GM23248 (cell line): ENCODE results near the gene C10orf90. TPM values are rescaled to one million over a fixed set of nuclear protein-coding genes. Genes with fewer than 3 reads are reported as not detected.

ENCODE experiments used
- DNase-seq: peaks from one replicate; pipeline ENCODE4 v3.0.0-alpha.2; 2015
- H2AFZ ChIP-seq: fragments of 200-600 bp; sonication (generic); 2 replicates; pipeline ENCODE4 v1.6.1; 2016; ENCODE audit warnings: antibody characterized with exemption
- H3F3A ChIP-seq: fragments of 200-600 bp; sonication (generic); 2 replicates; pipeline ENCODE4 v1.6.1; 2016; ENCODE audit warnings: mild to moderate bottlenecking, antibody characterized with exemption, mixed run types; ENCODE audit not compliant: insufficient read depth
- H3K27ac ChIP-seq: fragments of 200-600 bp; sonication (generic); 2 replicates; pipeline ENCODE4 v1.5.1; 2016; ENCODE audit warnings: mild to moderate bottlenecking
- H3K27me3 ChIP-seq: fragments of 200-600 bp; sonication (generic); replicated peaks from 2 replicates; pipeline ENCODE4 v1.6.1; 2016; ENCODE audit warnings: mild to moderate bottlenecking; ENCODE audit not compliant: insufficient read depth
- H3K36me3 ChIP-seq: fragments of 200-600 bp; sonication (generic); 2 replicates; pipeline ENCODE4 v1.6.1; 2016; ENCODE audit warnings: low read depth, mild to moderate bottlenecking
- H3K4me1 ChIP-seq: fragments of 200-600 bp; sonication (generic); 2 replicates; pipeline ENCODE4 v1.6.1; 2016; ENCODE audit warnings: mild to moderate bottlenecking; ENCODE audit not compliant: insufficient read depth
- H3K4me2 ChIP-seq: fragments of 200-600 bp; sonication (generic); one replicate; pipeline ENCODE4 v1.6.1; 2016; ENCODE audit warnings: mild to moderate bottlenecking; ENCODE audit not compliant: unreplicated experiment
- H3K4me3 ChIP-seq: fragments of 200-600 bp; sonication (generic); 2 replicates; pipeline ENCODE4 v1.5.1; 2016; ENCODE audit warnings: mild to moderate bottlenecking
- H3K79me2 ChIP-seq: fragments of 200-600 bp; sonication (generic); 2 replicates; pipeline ENCODE4 v1.6.1; 2016; ENCODE audit warnings: mild to moderate bottlenecking; ENCODE audit not compliant: insufficient read depth
- H3K9ac ChIP-seq: fragments of 200-600 bp; sonication (generic); 2 replicates; pipeline ENCODE4 v1.6.1; 2016; ENCODE audit warnings: mild to moderate bottlenecking
- H3K9me2 ChIP-seq: fragments of 200-600 bp; sonication (generic); 2 replicates; pipeline ENCODE4 v1.6.1; 2016; ENCODE audit warnings: mixed run types, mild to moderate bottlenecking, moderate library complexity; ENCODE audit not compliant: insufficient read depth
- H3K9me3 ChIP-seq: fragments of 200-600 bp; sonication (generic); one replicate; pipeline ENCODE4 v1.6.1; 2017; ENCODE audit warnings: low read depth
- H4K20me1 ChIP-seq: fragments of 200-600 bp; sonication (generic); 2 replicates; pipeline ENCODE4 v1.6.0; 2016; ENCODE audit not compliant: insufficient read depth
- EZH2 ChIP-seq: fragments of 200-600 bp; sonication (generic); IDR thresholded peaks from 2 replicates; pipeline ENCODE4 v1.6.1; 2018; ENCODE audit warnings: antibody characterized with exemption, mild to moderate bottlenecking; ENCODE audit not compliant: insufficient read depth, poor library complexity, severe bottlenecking
- EZH2phosphoT487 ChIP-seq: fragments of 200-600 bp; sonication (generic); IDR thresholded peaks from 2 replicates; pipeline ENCODE4 v1.6.1; 2018; ENCODE audit warnings: antibody characterized with exemption, moderate library complexity, mild to moderate bottlenecking, low read depth; ENCODE audit not compliant: insufficient read depth
- WGBS, 2 experiments: methylation state at CpG; one replicate each; pipeline ENCODE4 v1.1.6; 2015 to 2017; ENCODE audit warnings: low lambda C conversion rate in 2 of 2, low coverage in 1 of 2; ENCODE audit errors: missing lambda C conversion rate in 2 of 2; 5-methylcytosine and 5-hydroxymethylcytosine counted together
- in situ Hi-C: fragments of 300-500 bp; cut with MboI; formaldehyde crosslinking; loops from 2 replicates; pipeline ENCODE4 v1.15.0; 2020
- polyA plus RNA-seq: library from polyadenylated mRNA; unstranded; fragments of >200 nt; fragmentation: Nextera tagmentation; extraction: Ambion mirVana; gene quantifications from 2 replicates; pipeline ENCODE4 v1.2.1, GENCODE V29; 2016
- total RNA-seq: library from RNA; depleted of rRNA; stranded (reverse); fragments of >200 nt; shearing (Covaris generic); gene quantifications from 2 replicates; pipeline ENCODE4 v1.2.3, GENCODE V29; 2014

C10orf90 gene
- total and polyA plus RNA-seq, 2 experiments from 2014 or later, result 0.22 to 0.71 TPM

DNA sequence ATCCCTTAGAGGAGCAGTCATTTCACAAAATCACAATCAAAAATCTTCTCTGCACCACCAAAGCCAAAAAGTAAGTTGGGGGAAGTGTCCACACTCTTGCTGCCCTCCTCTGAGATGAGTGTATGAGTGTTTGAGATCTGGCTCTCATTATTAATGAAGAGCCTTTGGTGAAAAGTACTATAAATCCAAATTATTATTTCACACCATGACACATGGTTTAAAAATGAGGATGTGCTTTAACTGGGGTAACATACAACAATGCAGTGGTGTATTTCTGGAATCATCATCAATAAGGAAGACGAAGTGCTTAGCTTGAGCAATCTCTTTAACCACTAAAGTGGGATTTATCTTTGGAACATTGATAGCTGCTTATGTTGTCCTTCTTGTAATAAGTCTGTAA lies 168.1 kb downstream of the C10orf90 start:
- Histone ChIP-seq H3K79me2 (no peaks in the 10 kb centered on the region), H3K9me3 (no peaks in the 10 kb centered on the region), H3K27me3 (no peaks in the 10 kb centered on the region), H3K27ac (no peak overlapping the region), H3F3A (peaks cover 12% of the 10 kb centered on the region), H3K4me1 (peaks cover 41% of the 10 kb centered on the region), H2AFZ (no peak overlapping the region), H3K9ac (no peak overlapping the region), H3K36me3 (no peaks in the 10 kb centered on the region), H3K4me3 (no peak overlapping the region), H3K9me2 (no peaks in the 10 kb centered on the region), H3K4me2 (peak overlapping the region; percentile 19), H4K20me1 (no peaks in the 10 kb centered on the region)
- DNase-seq, result peak; percentile 52
- in situ Hi-C loops, result loop anchor here (10.0 kb wide), 1 partner anchor 518 kb away; no protein-coding TSS in a partner anchor
- TF ChIP-seq EZH2phosphoT487 (no peak), EZH2 (no peak)
- WGBS, 2 experiments, result 10 to 17% methylated on average over 1 of the region's 1 CpG

DNA sequence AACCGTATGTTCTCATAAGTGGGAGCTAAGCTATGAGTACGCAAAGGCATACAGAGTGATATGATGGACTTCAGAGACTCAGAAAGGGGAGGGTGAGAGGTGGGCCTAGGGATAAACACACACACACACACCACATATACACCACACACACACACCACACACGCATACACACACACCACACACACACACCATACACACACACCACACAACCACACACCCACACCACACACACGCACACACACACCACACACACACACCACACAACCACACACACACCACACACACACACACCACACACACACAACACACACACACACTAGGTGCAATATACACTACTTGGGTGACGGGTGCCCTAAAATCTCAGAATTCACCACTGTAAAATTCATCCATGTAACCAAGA lies 168.7 kb downstream of the C10orf90 start:
- no peak overlapping the region for H3K27ac ChIP-seq

DNA sequence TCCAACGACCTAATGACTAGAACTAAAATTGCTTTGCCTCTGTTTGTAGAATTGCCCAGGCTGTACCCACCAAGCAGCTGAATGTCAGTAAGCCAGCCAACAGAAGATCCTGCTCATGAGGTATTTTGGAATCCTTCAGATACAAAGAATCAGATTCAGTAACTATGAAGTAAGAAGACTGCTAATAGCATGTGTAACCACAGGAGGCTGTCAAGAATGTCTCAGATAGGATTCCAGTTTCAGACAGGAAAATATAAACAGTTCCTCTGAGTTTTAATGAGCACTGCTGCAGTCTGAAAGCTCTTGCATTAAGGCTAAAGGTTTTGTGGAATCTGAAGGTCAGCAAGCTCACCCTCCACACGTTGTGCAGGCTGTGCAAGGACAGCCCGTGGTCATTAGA lies 169.6 kb downstream of the C10orf90 start:
- H3K9ac ChIP-seq, result no peak overlapping the region
- TF ChIP-seq EZH2, result no peak
- TF ChIP-seq EZH2phosphoT487, result no peak
- H3K9me2 ChIP-seq, result no peaks in the 10 kb centered on the region
- no peaks in the 10 kb centered on the region for H3K9me3 ChIP-seq
- no peak overlapping the region for H3K4me3 ChIP-seq
- H3F3A ChIP-seq, result peaks cover 12% of the 10 kb centered on the region
- H3K4me1 ChIP-seq, result peaks cover 41% of the 10 kb centered on the region
- DNase-seq, result peak; percentile 61
- no peak overlapping the region for H3K27ac ChIP-seq
- H4K20me1 ChIP-seq, result no peaks in the 10 kb centered on the region
- no peaks in the 10 kb centered on the region for H3K79me2 ChIP-seq
- peak overlapping the region; percentile 15 for H3K4me2 ChIP-seq
- 36 to 48% methylated on average over 3 of the region's 3 CpGs for WGBS, 2 experiments
- in situ Hi-C loops, result loop anchor here (10.0 kb wide), 1 partner anchor 516 kb away; no protein-coding TSS in a partner anchor
- no peaks in the 10 kb centered on the region for H3K27me3 ChIP-seq
- no peak overlapping the region for H2AFZ ChIP-seq
- H3K36me3 ChIP-seq, result no peaks in the 10 kb centered on the region

More for the DNA sequence above, 168.7 kb downstream of the C10orf90 start:
- H3K79me2 ChIP-seq, result no peaks in the 10 kb centered on the region
- H3K9me2 ChIP-seq, result no peaks in the 10 kb centered on the region
- peaks cover 41% of the 10 kb centered on the region for H3K4me1 ChIP-seq
- no peak overlapping the region for H3K4me2 ChIP-seq
- no peaks in the 10 kb centered on the region for H4K20me1 ChIP-seq
- no peak overlapping the region for H3K9ac ChIP-seq
- no peak for TF ChIP-seq EZH2phosphoT487
- no peak for TF ChIP-seq EZH2
- DNase-seq, result no peak
- 96 to 99% methylated on average over 4 to 5 of the region's 5 CpGs for WGBS, 2 experiments
- no peaks in the 10 kb centered on the region for H3K9me3 ChIP-seq
- H3F3A ChIP-seq, result peaks cover 12% of the 10 kb centered on the region
- H2AFZ ChIP-seq, result no peak overlapping the region
- no peaks in the 10 kb centered on the region for H3K36me3 ChIP-seq
- H3K27me3 ChIP-seq, result no peaks in the 10 kb centered on the region
- in situ Hi-C loops, result loop anchor here (10.0 kb wide), 1 partner anchor 517 kb away; no protein-coding TSS in a partner anchor
- H3K4me3 ChIP-seq, result no peak overlapping the region

DNA sequence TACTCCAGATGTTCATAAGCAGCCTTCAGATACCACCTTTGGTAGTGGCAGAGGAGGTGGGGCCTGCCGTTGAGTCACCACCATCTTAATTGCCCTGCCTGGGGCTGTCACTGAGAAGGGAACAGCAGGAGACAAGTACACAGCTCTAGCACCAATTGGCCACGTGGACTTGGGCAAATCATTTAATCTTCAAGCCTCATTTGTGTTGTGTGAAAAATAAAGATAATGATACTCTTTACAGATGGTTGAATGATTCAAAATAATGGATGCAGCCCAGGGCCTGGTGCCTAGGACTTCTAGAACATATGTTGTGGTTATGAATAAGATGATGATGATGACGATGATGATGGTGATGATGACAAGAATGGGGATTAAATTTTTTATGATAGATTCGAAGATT lies 170.3 kb downstream of the C10orf90 start:
- DNase-seq, result no peak
- Histone ChIP-seq H3K36me3 (no peaks in the 10 kb centered on the region), H3K27ac (no peak overlapping the region), H3K4me2 (no peak overlapping the region), H3K9me2 (no peaks in the 10 kb centered on the region), H3K79me2 (no peaks in the 10 kb centered on the region), H3K9ac (no peak overlapping the region), H3K4me1 (peaks cover 41% of the 10 kb centered on the region), H3K9me3 (no peaks in the 10 kb centered on the region), H2AFZ (no peak overlapping the region), H3K4me3 (no peak overlapping the region), H4K20me1 (no peaks in the 10 kb centered on the region), H3F3A (peaks cover 12% of the 10 kb centered on the region), H3K27me3 (no peaks in the 10 kb centered on the region)
- WGBS, 2 experiments, result 69 to 71% methylated on average over 4 of the region's 4 CpGs
- TF ChIP-seq EZH2, result no peak
- no peak for TF ChIP-seq EZH2phosphoT487
- in situ Hi-C loops, result loop anchor here (10.0 kb wide), 1 partner anchor 515 kb away; no protein-coding TSS in a partner anchor
